GM23338 (cell line): Measurements from ENCODE around the gene APP. TPM values are rescaled to one million over a fixed set of nuclear protein-coding genes. Genes with fewer than 3 reads are reported as not detected.

Experiments
- ATAC-seq: fragments of 200-7000 bp; cut with Tn5 transposase; 3 replicates; pipeline ENCODE4 v1.9.1; 2020
- DNase-seq: peaks from one replicate; pipeline ENCODE4 v3.0.0-alpha.2; 2015; ENCODE audit warnings: low spot score
- H2AFZ ChIP-seq: fragments of 200-600 bp; sonication (generic); 2 replicates; pipeline ENCODE4 v1.8.0; 2016; ENCODE audit warnings: antibody characterized with exemption, mild to moderate bottlenecking, moderate library complexity
- H3F3A ChIP-seq: fragments of 200-600 bp; sonication (generic); replicated peaks from 2 replicates; pipeline ENCODE4 v1.8.0; 2017; ENCODE audit warnings: antibody characterized with exemption, mixed run types, low read depth
- H3K27ac ChIP-seq: fragments of 200-600 bp; sonication (generic); 2 replicates; pipeline ENCODE4 v1.6.1; 2016; ENCODE audit warnings: low read depth
- H3K27me3 ChIP-seq: fragments of 200-600 bp; sonication (generic); 2 replicates; pipeline ENCODE4 v1.8.0; 2016; ENCODE audit warnings: mild to moderate bottlenecking, mixed run types, moderate library complexity; ENCODE audit not compliant: insufficient read depth
- H3K36me3 ChIP-seq: fragments of 200-600 bp; sonication (generic); 2 replicates; pipeline ENCODE4 v1.8.0; 2016; ENCODE audit warnings: mild to moderate bottlenecking; ENCODE audit not compliant: insufficient read depth
- H3K4me1 ChIP-seq: fragments of 200-600 bp; sonication (generic); 2 replicates; pipeline ENCODE4 v1.8.0; 2016; ENCODE audit warnings: mild to moderate bottlenecking, moderate library complexity; ENCODE audit not compliant: insufficient read depth
- H3K4me2 ChIP-seq: fragments of 200-600 bp; sonication (generic); 2 replicates; pipeline ENCODE4 v1.7.1; 2017; ENCODE audit warnings: mixed run types
- H3K4me3 ChIP-seq: fragments of 200-600 bp; sonication (generic); 2 replicates; pipeline ENCODE4 v1.6.1; 2016; ENCODE audit warnings: mixed run types
- H3K79me2 ChIP-seq: fragments of 200-600 bp; sonication (generic); replicated peaks from 2 replicates; pipeline ENCODE4 v1.8.0; 2017; ENCODE audit warnings: mild to moderate bottlenecking; ENCODE audit not compliant: insufficient read depth
- H3K9me2 ChIP-seq: fragments of 200-600 bp; sonication (generic); 2 replicates; pipeline ENCODE4 v1.8.0; 2017; ENCODE audit not compliant: insufficient read depth
- H4K20me1 ChIP-seq: fragments of 200-600 bp; sonication (generic); replicated peaks from 2 replicates; pipeline ENCODE4 v1.8.0; 2017; ENCODE audit warnings: mild to moderate bottlenecking; ENCODE audit not compliant: insufficient read depth
- H3K27ac Mint-ChIP-seq: 2 replicates; pipeline ENCODE4 v1.8.0; 2020; ENCODE audit warnings: inconsistent platforms, mild to moderate bottlenecking, moderate library complexity, mixed read lengths
- H3K27me3 Mint-ChIP-seq: 3 replicates; pipeline ENCODE4 v1.8.0; 2022; ENCODE audit warnings: low read depth, mild to moderate bottlenecking, moderate library complexity, mixed read lengths, inconsistent platforms; ENCODE audit not compliant: insufficient read depth, poor library complexity
- H3K36me3 Mint-ChIP-seq: 3 replicates; pipeline ENCODE4 v1.8.0; 2021; ENCODE audit warnings: low read depth, mild to moderate bottlenecking, inconsistent platforms, moderate library complexity, mixed read lengths
- H3K4me1 Mint-ChIP-seq: 3 replicates; pipeline ENCODE4 v1.8.0; 2020; ENCODE audit warnings: mild to moderate bottlenecking, inconsistent platforms, mixed read lengths
- H3K4me3 Mint-ChIP-seq: 3 replicates; pipeline ENCODE4 v1.8.0; 2021; ENCODE audit warnings: moderate library complexity, mild to moderate bottlenecking, inconsistent platforms, mixed read lengths
- H3K9me3 Mint-ChIP-seq: 3 replicates; pipeline ENCODE4 v1.8.0; 2020; ENCODE audit warnings: moderate library complexity, mild to moderate bottlenecking, inconsistent platforms, mixed read lengths
- CTCF ChIP-seq, 2 experiments: fragments of 200-600 bp in 1 of 2; sonication (generic) in 1 of 2; conservative IDR thresholded peaks; 2 replicates each; pipeline versions ENCODE4 v1.5.1 to v1.6.1; 2016 to 2017; ENCODE audit warnings: antibody characterized with exemption in 2 of 2, low read depth in 2 of 2, mild to moderate bottlenecking in 2 of 2, moderate library complexity in 1 of 2
- ETS1 ChIP-seq: IDR thresholded peaks from 2 replicates; pipeline ENCODE4 v1.6.1; 2016; ENCODE audit warnings: antibody characterized with exemption
- EZH2 ChIP-seq: fragments of 200-600 bp; sonication (generic); IDR thresholded peaks from one replicate; pipeline ENCODE4 v1.8.0; 2017; ENCODE audit warnings: antibody characterized with exemption, mild to moderate bottlenecking, low read depth; ENCODE audit not compliant: unreplicated experiment
- JUNB ChIP-seq: IDR thresholded peaks from one replicate; pipeline ENCODE4 v1.6.1; 2016; ENCODE audit warnings: antibody characterized with exemption; ENCODE audit not compliant: unreplicated experiment
- STAT1 ChIP-seq: IDR thresholded peaks from one replicate; pipeline ENCODE4 v1.6.1; 2016; ENCODE audit warnings: antibody characterized with exemption; ENCODE audit not compliant: unreplicated experiment
- ZNF331 ChIP-seq: fragments of 250-450 bp; sonication (Bioruptor Pico); IDR thresholded peaks from 2 replicates; pipeline ENCODE4 v1.5.0; 2020; ENCODE audit warnings: low read depth, mild to moderate bottlenecking, moderate library complexity
- ZNF462 ChIP-seq: fragments of 250-450 bp; sonication (Bioruptor Pico); IDR thresholded peaks from 2 replicates; pipeline ENCODE4 v1.5.0; 2020; ENCODE audit warnings: mild to moderate bottlenecking, moderate library complexity
- polyA plus RNA-seq: library from polyadenylated mRNA; unstranded; fragments of >200 nt; fragmentation: Nextera tagmentation; extraction: Ambion mirVana; gene quantifications from 2 replicates; pipeline ENCODE4 v1.2.1, GENCODE V29; 2016
- total RNA-seq: library from RNA; depleted of rRNA; stranded (reverse); fragments of >200 nt; shearing (Covaris generic); gene quantifications from 2 replicates; pipeline ENCODE4 v1.2.3, GENCODE V29; 2014

APP gene
- total and polyA plus RNA-seq, 2 experiments from 2014 or later: 69.4 to 444 TPM

GRCh38 chr21:25953659-25954058 lies 216.9 kb downstream of the APP start (continued):
- TF ChIP-seq ZNF462 (no peak), ETS1 (no peak), ZNF331 (no peak), CTCF (conservative IDR thresholded peaks at IDR 0.05; ENCODE audit: low read depth in 2 of 2) (no peak)

GRCh38 chr21:25953196-25953595 lies 217.4 kb downstream of the APP start:
- H3K27ac Mint-ChIP-seq: no peak overlapping the region
- H4K20me1 ChIP-seq: 0 out of 2 replicates have a peak, but pooled peaks cover 4% of the 10 kb centered on the region
- H3K4me2 ChIP-seq: no peak overlapping the region
- no peak for DNase-seq
- H3K4me3 ChIP-seq: no peak overlapping the region
- H3K36me3 ChIP-seq: peaks cover 31% of the 10 kb centered on the region
- ATAC-seq: no peak
- no peaks in the 10 kb centered on the region for H3K27me3 ChIP-seq
- TF ChIP-seq JUNB: no peak
- no peak for TF ChIP-seq EZH2
- no peak for TF ChIP-seq STAT1
- H3K4me3 Mint-ChIP-seq: no peak overlapping the region
- H3F3A ChIP-seq: no peaks in the 10 kb centered on the region
- H3K9me2 ChIP-seq: no peaks in the 10 kb centered on the region
- no peaks in the 10 kb centered on the region for H3K27me3 Mint-ChIP-seq
- H3K36me3 Mint-ChIP-seq: peaks cover 68% of the 10 kb centered on the region
- H3K9me3 Mint-ChIP-seq: no peaks in the 10 kb centered on the region
- H3K4me1 Mint-ChIP-seq: peaks cover 2% of the 10 kb centered on the region; the same call in 1 of the 3 replicates
- H3K27ac ChIP-seq: no peak overlapping the region
- no peak overlapping the region for H2AFZ ChIP-seq
- H3K4me1 ChIP-seq: no peaks in the 10 kb centered on the region
- H3K79me2 ChIP-seq: peaks cover 11% of the 10 kb centered on the region
